Endothelial cell of umbilical vein (primary cell): ENCODE measurements around the gene SQSTM1. TPM values are rescaled to one million over a fixed set of nuclear protein-coding genes. Genes with fewer than 3 reads are reported as not detected.

Experiments
- BruUV-seq: library from RNA; stranded (reverse); fragments of 400-500 nt; replicated peaks from 2 replicates; lab custom pipeline; 2021; lab: Mats Ljungman, UMichigan
- CTCF ChIA-PET: fragments of 300-600, 350-600 bp; sonication (Branson Sonifier 250); formaldehyde crosslinking; loops from one replicate; lab custom pipeline; 2021; ENCODE audit warnings: antibody characterized with exemption, inconsistent platforms; lab: Charles Lee
- POLR2A ChIA-PET: fragments of 300-600, 350-600 bp; sonication (Branson Sonifier 250); formaldehyde crosslinking; loops from one replicate; lab custom pipeline; 2021; ENCODE audit warnings: antibody characterized with exemption, inconsistent platforms; lab: Charles Lee
- DNase-seq: peaks from one replicate; pipeline ENCODE4 v3.0.0-alpha.2; 2011; ENCODE audit warnings: low read depth, low spot score
- FAIRE-seq: peaks from 2 replicates; lab custom pipeline; 2011; peaks lifted over from hg19 to GRCh38; lab: Jason Lieb, UNC
- H2AFZ ChIP-seq: 2 replicates; pipeline ENCODE4 v1.6.0; 2012; ENCODE audit warnings: low read depth, low read length, control low read depth, inconsistent platforms
- H3K27ac ChIP-seq: 2 replicates; pipeline ENCODE4 v1.5.1; 2011; ENCODE audit warnings: low read depth, mild to moderate bottlenecking, control low read depth, low read length, moderate library complexity; ENCODE audit not compliant: insufficient read depth
- H3K27me3 ChIP-seq, 2 experiments: 2 replicates each; pipeline versions ENCODE4 v1.6.0 to v1.6.1; 2011; ENCODE audit warnings: low read length in 2 of 2, mixed read lengths in 1 of 2; ENCODE audit not compliant: control insufficient read depth in 2 of 2, insufficient read depth in 2 of 2
- H3K36me3 ChIP-seq, 2 experiments: 2 replicates in 1 of 2; 3 replicates in 1 of 2; pipeline ENCODE4 v1.5.1; 2011; ENCODE audit warnings: low read length in 2 of 2, mild to moderate bottlenecking in 1 of 2, moderate library complexity in 1 of 2; ENCODE audit not compliant: control insufficient read depth in 2 of 2, insufficient read depth in 2 of 2; ENCODE audit errors: extremely low read depth in 1 of 2
- H3K4me1 ChIP-seq: 3 replicates; pipeline ENCODE4 v1.5.1; 2011; ENCODE audit warnings: mild to moderate bottlenecking, low read length; ENCODE audit not compliant: control insufficient read depth, insufficient read depth; ENCODE audit errors: extremely low read depth
- H3K4me2 ChIP-seq: 2 replicates; pipeline ENCODE4 v1.6.1; 2011; ENCODE audit warnings: low read length, control low read depth, mixed read lengths; ENCODE audit not compliant: insufficient read depth
- H3K4me3 ChIP-seq, 3 experiments: fragments of 200-600 bp in 1 of 3; sonication (generic), shearing (Covaris generic) in 1 of 3; replicated peaks in 1 of 3; 2 replicates each; pipeline ENCODE4 v1.5.1; 2011 to 2016; ENCODE audit warnings: control low read depth in 3 of 3, low read length in 3 of 3, mild to moderate bottlenecking in 2 of 3, inconsistent platforms in 1 of 3, low read depth in 1 of 3, moderate library complexity in 1 of 3; ENCODE audit not compliant: insufficient read depth in 1 of 3
- H3K79me2 ChIP-seq: 2 replicates; pipeline ENCODE4 v1.6.0; 2012; ENCODE audit warnings: low read length, inconsistent platforms; ENCODE audit not compliant: control insufficient read depth, insufficient read depth
- H3K9ac ChIP-seq: replicated peaks from 2 replicates; pipeline ENCODE3; 2011; ENCODE audit warnings: low read length, control low read depth; ENCODE audit not compliant: insufficient read depth; ENCODE audit errors: extremely low read depth
- H3K9me1 ChIP-seq: replicated peaks from 3 replicates; pipeline ENCODE4 v1.6.0; 2011; ENCODE audit warnings: mild to moderate bottlenecking, low read length; ENCODE audit not compliant: control insufficient read depth, insufficient read depth; ENCODE audit errors: extremely low read depth
- H3K9me3 ChIP-seq: replicated peaks from 2 replicates; pipeline ENCODE4 v1.5.1; 2012; ENCODE audit warnings: low read length, inconsistent platforms; ENCODE audit not compliant: control insufficient read depth, insufficient read depth
- H4K20me1 ChIP-seq: replicated peaks from 2 replicates; pipeline ENCODE3; 2011; ENCODE audit warnings: mild to moderate bottlenecking, low read length; ENCODE audit not compliant: control insufficient read depth, insufficient read depth; ENCODE audit errors: extremely low read depth
- CTCF ChIP-seq, 2 donors: IDR thresholded peaks; 1 replicate in 1 of 2; 2 replicates in 1 of 2; pipeline ENCODE4 v1.5.1; 2011; ENCODE audit warnings: low read length in 2 of 2, mild to moderate bottlenecking in 2 of 2, moderate library complexity in 2 of 2, control low read depth in 1 of 2, inconsistent platforms in 1 of 2, low read depth in 1 of 2; ENCODE audit not compliant: insufficient read depth in 1 of 2; ENCODE audit errors: extremely low read depth in 1 of 2
- EZH2 ChIP-seq: IDR thresholded peaks from 2 replicates; pipeline ENCODE4 v1.6.1; 2012; ENCODE audit warnings: borderline replicate concordance, low read depth, mild to moderate bottlenecking, moderate library complexity, low read length, inconsistent platforms; ENCODE audit not compliant: severe bottlenecking
- FOS ChIP-seq: IDR thresholded peaks from 2 replicates; pipeline ENCODE4 v1.6.1; 2011; ENCODE audit warnings: mild to moderate bottlenecking, low read length, moderate library complexity, borderline replicate concordance; ENCODE audit not compliant: insufficient read depth
- GATA2 ChIP-seq: IDR thresholded peaks from 2 replicates; pipeline ENCODE4 v1.7.0; 2011; ENCODE audit warnings: low read depth, mild to moderate bottlenecking, moderate library complexity, mixed read lengths, low read length; ENCODE audit not compliant: insufficient read length, insufficient read depth
- JUN ChIP-seq: IDR thresholded peaks from 2 replicates; pipeline ENCODE4 v1.6.1; 2011; ENCODE audit warnings: borderline replicate concordance, low read depth; ENCODE audit not compliant: insufficient read length, insufficient read depth
- MAX ChIP-seq: IDR thresholded peaks from 2 replicates; pipeline ENCODE4 v1.6.1; 2011; ENCODE audit not compliant: insufficient read depth, insufficient read length
- MYC ChIP-seq: IDR thresholded peaks from one replicate; pipeline ENCODE4 v1.6.1; 2011; ENCODE audit warnings: mild to moderate bottlenecking, low read depth, low read length
- POLR2A ChIP-seq: IDR thresholded peaks from 2 replicates; pipeline ENCODE4 v1.6.1; 2012; ENCODE audit warnings: low read depth, mild to moderate bottlenecking, control low read depth, low read length
- POLR2AphosphoS5 ChIP-seq: IDR thresholded peaks from 2 replicates; pipeline ENCODE4 v1.6.1; 2012; ENCODE audit warnings: low read depth, mild to moderate bottlenecking, control low read depth, low read length, moderate library complexity; ENCODE audit not compliant: insufficient read depth
- dilution Hi-C: fragments of 300-500 bp; cut with MboI; formaldehyde crosslinking; loops from one replicate; pipeline ENCODE4 v1.15.0; 2019; ENCODE audit warnings: low sequenced_read_pairs; ENCODE audit not compliant: extremely low pct_ligation_motif_present
- intact Hi-C: fragments of 100-400 bp; cut with micrococcal nuclease; formaldehyde crosslinking; loops from one replicate; pipeline ENCODE4 v1.10.0; 2022
- polyA plus RNA-seq, 4 experiments: library from polyadenylated mRNA; depleted of rRNA in 3 of 4; stranded (reverse) in 3 of 4; unstranded in 1 of 4; fragments of >200 nt; gene quantifications; 2 replicates each; pipeline versions ENCODE4 v1.2.1 to v1.2.3, GENCODE V29; 2011 to 2012; ENCODE audit warnings: missing spikeins in 1 of 4
- total RNA-seq: library from RNA; stranded (reverse); gene quantifications from 2 replicates; pipeline ENCODE4 v1.2.3, GENCODE V29; 2021

Gene SQSTM1
- total and polyA plus RNA-seq, 2 donors (not counting 3 experiments of a cell fraction or from before 2014, with no cell fraction given), result 302 to 346 TPM

- TSS peak; percentile 46 for BruUV-seq
- H3K4me1 ChIP-seq, result peaks cover 10% of the 10 kb centered on the region
- no peak for FAIRE-seq
- H3K9me3 ChIP-seq, result no peaks in the 10 kb centered on the region
- TF ChIP-seq GATA2 (no peak), MAX (no peak), JUN (no peak), MYC (no peak), FOS (no peak), EZH2 (no peak), CTCF (IDR thresholded peaks at IDR 0.05; ENCODE audit: extremely low read depth in 1 of 2, insufficient read depth in 1 of 2, low read depth in 1 of 2, low read length in 2 of 2) (no peak), POLR2A (no peak), POLR2AphosphoS5 (no peak)
- ChIA-PET CTCF (interaction anchor here (3.2 to 8.8 kb wide), 2 partner anchors 35 to 65 kb away, joined by 11 to 103 read pairs; partner anchors contain the start of gene MAML1), POLR2A (no interaction called here)
- DNase-seq, result no peak
- H3K27me3 ChIP-seq, result no peaks in the 10 kb centered on the region
- H3K27ac ChIP-seq, result no peak overlapping the region
- H3K9ac ChIP-seq, result no peak overlapping the region
- intact Hi-C loops (loop anchor here (10.0 kb wide), 1 partner anchor 133 kb away; no protein-coding TSS in a partner anchor), dilution Hi-C loops (no loop called here)
- no peak overlapping the region for H3K4me2 ChIP-seq
- peaks cover under 1% of the 10 kb centered on the region for H3K79me2 ChIP-seq
- H2AFZ ChIP-seq, result no peak overlapping the region
- H4K20me1 ChIP-seq, result no peaks in the 10 kb centered on the region
- peaks cover 10 to 39% of the 10 kb centered on the region in 2 experiments for H3K36me3 ChIP-seq
- H3K9me1 ChIP-seq, result no peaks in the 10 kb centered on the region
- no peak overlapping the region for H3K4me3 ChIP-seq
Measured at GRCh38 chr5:179797741-179798140, 23.0 kb upstream of the SQSTM1 start.
